H1 (cell line): ENCODE measurements around the gene BGLAP. TPM values are rescaled to one million over a fixed set of nuclear protein-coding genes. Genes with fewer than 3 reads are reported as not detected.

ENCODE experiments used
- CTCF ChIA-PET: fragments of 300-600 bp; sonication (Branson Sonifier 250); formaldehyde crosslinking; loops from one replicate; lab custom pipeline; 2021; ENCODE audit not compliant: partially characterized antibody; lab: Charles Lee
- POLR2A ChIA-PET: fragments of 300-600 bp; sonication (Branson Sonifier 250); formaldehyde crosslinking; loops from one replicate; lab custom pipeline; 2021; ENCODE audit warnings: inconsistent platforms; ENCODE audit not compliant: partially characterized antibody; lab: Charles Lee
- DNase-seq, 2 experiments: peaks; one replicate each; pipeline versions ENCODE4 v3.0.0 to v3.0.0-alpha.2; 2010 to 2022; ENCODE audit warnings: low spot score in 2 of 2, low read depth in 1 of 2, mixed read lengths in 1 of 2
- FAIRE-seq: peaks from 2 replicates; lab custom pipeline; 2011; peaks lifted over from hg19 to GRCh38; lab: Jason Lieb, UNC
- H2AFZ ChIP-seq: 2 replicates; pipeline ENCODE4 v1.8.1; 2012; ENCODE audit warnings: low read length, inconsistent platforms
- H2AK5ac ChIP-seq: 2 replicates; pipeline ENCODE4 v1.6.1; 2013; ENCODE audit warnings: low read depth, low read length
- H2BK120ac ChIP-seq: replicated peaks from 2 replicates; pipeline ENCODE3; 2013; ENCODE audit warnings: low read depth, low read length, inconsistent platforms
- H2BK12ac ChIP-seq: 2 replicates; pipeline ENCODE4 v1.6.1; 2013; ENCODE audit warnings: low read depth, low read length
- H2BK15ac ChIP-seq: 2 replicates; pipeline ENCODE4 v1.6.1; 2013; ENCODE audit warnings: low read length
- H2BK20ac ChIP-seq: 2 replicates; pipeline ENCODE4 v1.6.1; 2013; ENCODE audit warnings: low read length
- H2BK5ac ChIP-seq: 2 replicates; pipeline ENCODE4 v1.6.1; 2013; ENCODE audit warnings: low read depth, low read length
- H3K14ac ChIP-seq: 2 replicates; pipeline ENCODE4 v1.6.1; 2013; ENCODE audit warnings: inconsistent platforms; ENCODE audit not compliant: insufficient read length
- H3K18ac ChIP-seq: 2 replicates; pipeline ENCODE4 v1.6.1; 2013; ENCODE audit warnings: low read length; ENCODE audit errors: extremely low read depth
- H3K23ac ChIP-seq: 2 replicates; pipeline ENCODE4 v1.6.1; 2013; ENCODE audit warnings: inconsistent platforms; ENCODE audit not compliant: insufficient read length
- H3K23me2 ChIP-seq: 2 replicates; pipeline ENCODE4 v1.6.1; 2013; ENCODE audit warnings: low read depth, low read length
- H3K27ac ChIP-seq: 2 replicates; pipeline ENCODE4 v1.6.1; 2011; ENCODE audit warnings: low read depth, low read length, inconsistent platforms
- H3K27me3 ChIP-seq, 4 experiments: replicated peaks in 1 of 4; 1 replicate in 1 of 4; 2 replicates in 3 of 4; pipeline versions ENCODE4 v1.6.1 to v1.8.1; 2011 to 2013; ENCODE audit warnings: low read length in 3 of 4, mild to moderate bottlenecking in 3 of 4, inconsistent platforms in 2 of 4, mixed read lengths in 2 of 4, moderate library complexity in 1 of 4; ENCODE audit not compliant: control insufficient read depth in 3 of 4, insufficient read depth in 3 of 4; ENCODE audit errors: extremely low read depth in 1 of 4
- H3K36me3 ChIP-seq, 4 experiments: 2 replicates each; pipeline versions ENCODE4 v1.6.1 to v1.8.1; 2011 to 2013; ENCODE audit warnings: mild to moderate bottlenecking in 4 of 4, low read length in 3 of 4, moderate library complexity in 2 of 4, control low read depth in 1 of 4, inconsistent platforms in 1 of 4; ENCODE audit not compliant: insufficient read depth in 4 of 4, control insufficient read depth in 2 of 4
- H3K4ac ChIP-seq: replicated peaks from 2 replicates; pipeline ENCODE3; 2013; ENCODE audit warnings: low read length, low read depth, mixed read lengths, inconsistent platforms; ENCODE audit not compliant: insufficient read length
- H3K4me1 ChIP-seq, 4 experiments: replicated peaks in 1 of 4; 1 replicate in 1 of 4; 2 replicates in 3 of 4; pipeline versions ENCODE4 v1.6.1 to v1.8.1; 2011 to 2013; ENCODE audit warnings: low read length in 3 of 4, inconsistent platforms in 2 of 4, mixed read lengths in 1 of 4; ENCODE audit not compliant: insufficient read depth in 4 of 4, control insufficient read depth in 3 of 4
- H3K4me2 ChIP-seq, 2 experiments: 2 replicates each; pipeline versions ENCODE4 v1.6.1 to v1.8.1; 2011 to 2013; ENCODE audit warnings: low read depth in 2 of 2, low read length in 2 of 2, control low read depth in 1 of 2, inconsistent platforms in 1 of 2, mild to moderate bottlenecking in 1 of 2; ENCODE audit not compliant: insufficient read depth in 1 of 2
- H3K4me3 ChIP-seq, 4 experiments: fragments of 200-600, 300-600 bp in 1 of 4; sonication (generic), shearing (Covaris generic), sonication (Bioruptor Twin) in 1 of 4; 2 replicates each; pipeline versions ENCODE4 v1.5.1 to v1.8.1; 2011 to 2016; ENCODE audit warnings: low read length in 4 of 4, low read depth in 3 of 4, control low read depth in 2 of 4, inconsistent platforms in 2 of 4, mild to moderate bottlenecking in 2 of 4, mixed read lengths in 1 of 4, moderate library complexity in 1 of 4; ENCODE audit not compliant: insufficient read depth in 2 of 4; ENCODE audit errors: extremely low read depth in 1 of 4
- H3K56ac ChIP-seq: replicated peaks from 2 replicates; pipeline ENCODE3; 2013; ENCODE audit warnings: low read depth, mild to moderate bottlenecking, mixed read lengths, low read length, inconsistent platforms; ENCODE audit not compliant: insufficient read length
- H3K79me1 ChIP-seq: 2 replicates; pipeline ENCODE4 v1.6.1; 2013; ENCODE audit warnings: low read depth, low read length, control low read depth
- H3K79me2 ChIP-seq, 2 experiments: 2 replicates each; pipeline versions ENCODE4 v1.6.1 to v1.8.1; 2012 to 2013; ENCODE audit warnings: low read length in 2 of 2, mild to moderate bottlenecking in 2 of 2, inconsistent platforms in 1 of 2; ENCODE audit not compliant: insufficient read depth in 2 of 2, control insufficient read depth in 1 of 2
- H3K9ac ChIP-seq, 4 experiments: replicated peaks in 1 of 4; 1 replicate in 1 of 4; 2 replicates in 3 of 4; pipeline versions ENCODE4 v1.6.1 to v1.8.1; 2011 to 2013; ENCODE audit warnings: low read depth in 3 of 4, low read length in 3 of 4, control low read depth in 2 of 4, mild to moderate bottlenecking in 2 of 4, moderate library complexity in 2 of 4, inconsistent platforms in 1 of 4; ENCODE audit errors: extremely low read depth in 1 of 4
- H3K9me3 ChIP-seq, 2 experiments: 2 replicates each; pipeline versions ENCODE4 v1.6.1 to v1.8.1; 2012 to 2013; ENCODE audit warnings: mild to moderate bottlenecking in 2 of 2, moderate library complexity in 2 of 2, control low read depth in 1 of 2, inconsistent platforms in 1 of 2, low read depth in 1 of 2, low read length in 1 of 2, mixed read lengths in 1 of 2; ENCODE audit not compliant: insufficient read depth in 2 of 2
- H4K20me1 ChIP-seq, 2 experiments: replicated peaks in 1 of 2; 2 replicates each; pipeline versions ENCODE3 to v1.8.1; 2011 to 2013; ENCODE audit warnings: inconsistent platforms in 2 of 2, low read length in 2 of 2, mild to moderate bottlenecking in 1 of 2; ENCODE audit not compliant: insufficient read depth in 2 of 2, control insufficient read depth in 1 of 2
- H4K5ac ChIP-seq: 2 replicates; pipeline ENCODE4 v1.6.1; 2013; ENCODE audit warnings: low read length, low read depth, mixed read lengths, inconsistent platforms; ENCODE audit not compliant: insufficient read length
- H4K8ac ChIP-seq: 2 replicates; pipeline ENCODE4 v1.8.0; 2013; ENCODE audit warnings: mild to moderate bottlenecking, moderate library complexity, low read length, inconsistent platforms; ENCODE audit not compliant: insufficient read depth; ENCODE audit errors: extremely low read depth
- H4K91ac ChIP-seq: replicated peaks from 2 replicates; pipeline ENCODE3; 2013; ENCODE audit warnings: low read length, mixed read lengths, inconsistent platforms; ENCODE audit not compliant: insufficient read length
- BACH1 ChIP-seq: IDR thresholded peaks from 2 replicates; pipeline ENCODE4 v1.6.1; 2012; ENCODE audit warnings: low read length, improper control_type of control experiment
- CHD1 ChIP-seq: IDR thresholded peaks from 2 replicates; pipeline ENCODE4 v1.6.1; 2012; ENCODE audit warnings: low read depth, low read length, improper control_type of control experiment
- JUND ChIP-seq: IDR thresholded peaks from 2 replicates; pipeline ENCODE4 v1.6.1; 2011; ENCODE audit warnings: mild to moderate bottlenecking, improper control_type of control experiment, low read length
- MAFK ChIP-seq: IDR thresholded peaks from 2 replicates; pipeline ENCODE4 v1.6.1; 2012; ENCODE audit warnings: low read depth, mild to moderate bottlenecking, improper control_type of control experiment, low read length
- POLR2AphosphoS5 ChIP-seq: IDR thresholded peaks from 2 replicates; pipeline ENCODE4 v1.6.1; 2011; ENCODE audit warnings: low read depth, low read length
- RAD21 ChIP-seq, 2 experiments: IDR thresholded peaks in 1 of 2; conservative IDR thresholded peaks in 1 of 2; 2 replicates each; pipeline ENCODE4 v1.6.1; 2011; ENCODE audit warnings: low read depth in 2 of 2, low read length in 2 of 2, improper control_type of control experiment in 1 of 2, inconsistent platforms in 1 of 2, mild to moderate bottlenecking in 1 of 2, moderate library complexity in 1 of 2
- RBBP5 ChIP-seq: IDR thresholded peaks from 2 replicates; pipeline ENCODE4 v1.7.1; 2012; ENCODE audit warnings: low read depth, mild to moderate bottlenecking, inconsistent platforms, low read length, moderate library complexity, borderline replicate concordance
- SAP30 ChIP-seq: fragments of 300-600 bp; sonication (generic); IDR thresholded peaks from 2 replicates; pipeline ENCODE4 v1.7.1; 2012; ENCODE audit warnings: low read length, moderate library complexity, mild to moderate bottlenecking, inconsistent platforms; ENCODE audit not compliant: insufficient read depth, insufficient replicate concordance
- SIX5 ChIP-seq: IDR thresholded peaks from 2 replicates; pipeline ENCODE4 v1.6.1; 2011; ENCODE audit warnings: mild to moderate bottlenecking, low read depth, low read length
- SP4 ChIP-seq: IDR thresholded peaks from 2 replicates; pipeline ENCODE4 v1.6.1; 2012; ENCODE audit warnings: low read length, inconsistent platforms
- SRF ChIP-seq: IDR thresholded peaks from 2 replicates; pipeline ENCODE4 v1.6.1; 2011; ENCODE audit warnings: mild to moderate bottlenecking, low read depth, low read length, moderate library complexity
- SUZ12 ChIP-seq: fragments of 200-600 bp; sonication (generic); IDR thresholded peaks from 2 replicates; pipeline ENCODE4 v1.6.1; 2012; ENCODE audit warnings: mild to moderate bottlenecking, inconsistent platforms, low read length, moderate library complexity, mixed read lengths
- TBP ChIP-seq: IDR thresholded peaks from 2 replicates; pipeline ENCODE4 v1.6.1; 2011; ENCODE audit warnings: low read depth, low read length, improper control_type of control experiment
- TEAD4 ChIP-seq: IDR thresholded peaks from 2 replicates; pipeline ENCODE4 v1.6.1; 2012; ENCODE audit warnings: low read depth, low read length, inconsistent platforms, mixed read lengths
- ZNF274 ChIP-seq: IDR thresholded peaks from 2 replicates; pipeline ENCODE4 v1.7.0; 2012; ENCODE audit warnings: low read length, borderline replicate concordance; ENCODE audit errors: extremely low read depth
- WGBS, 2 experiments: shearing (Covaris generic) in 1 of 2; methylation state at CpG; one replicate each; pipeline versions ENCODE4 v1.1.6 to v1.1.7; 2013 to 2015; ENCODE audit warnings: low lambda C conversion rate in 2 of 2, mixed read lengths in 2 of 2, inconsistent platforms in 1 of 2, low coverage in 1 of 2, missing lambda C conversion rate in 1 of 2; ENCODE audit not compliant: insufficient replicate concordance in 2 of 2, insufficient coverage in 1 of 2, insufficient read length in 1 of 2; ENCODE audit errors: extremely low coverage in 1 of 2, missing lambda C conversion rate in 1 of 2; 5-methylcytosine and 5-hydroxymethylcytosine counted together
- polyA plus RNA-seq, 7 experiments: library from polyadenylated mRNA; depleted of rRNA in 3 of 7; stranded (reverse) in 5 of 7; unstranded in 2 of 7; fragments of >200 nt in 5 of 7; fragments of 200-250 nt in 2 of 7; gene quantifications; 1 replicate in 5 of 7; 2 replicates in 1 of 7; 4 replicates in 1 of 7; pipeline versions ENCODE4 v1.2.1 to v1.2.3, GENCODE V29; 2011 to 2013; ENCODE audit warnings: missing spikeins in 2 of 7, mixed read lengths in 2 of 7
- total RNA-seq: library from RNA; stranded (reverse); fragmentation: NEBNext Ultra II Directional; extraction: Animal tissue kit (Norgen Biotek cat#: 25700); gene quantifications from 2 replicates; pipeline ENCODE4 v1.2.1, GENCODE V29; 2021

BGLAP gene
- total and polyA plus RNA-seq, 2 of the 8 experiments (the other 6 are each of a cell fraction or from before 2014, with no cell fraction given): 1.2 to 1.5 TPM

- H3K27me3 ChIP-seq: no peaks in the 10 kb centered on the region
- 85% methylated on average over 6 of the region's 6 CpGs; no CpG with 5 or more reads in 1 of the 2 experiments for WGBS, 2 experiments
- H3K18ac ChIP-seq: no peak overlapping the region
- ChIA-PET CTCF (interaction anchor here (1.3 to 1.9 kb wide), 4 partner anchors 12 to 311 kb away, joined by 4 to 9 read pairs (median 4); no protein-coding TSS in a partner anchor), POLR2A (interaction anchor here (0.9 to 17.4 kb wide), 5 partner anchors 15 to 44 kb away, joined by 3 to 221 read pairs (median 4); partner anchors contain the start of genes BGLAP, GLMP, PAQR6 and VHLL)
- no peak overlapping the region for H2BK15ac ChIP-seq
- H4K8ac ChIP-seq: no peak overlapping the region; the same call in 1 of the 2 replicates
- H3K79me1 ChIP-seq: peaks cover 10% of the 10 kb centered on the region
- DNase-seq: no peak
- H4K20me1 ChIP-seq: peaks cover 5 to 22% of the 10 kb centered on the region in 2 experiments
- H2AK5ac ChIP-seq: no peak overlapping the region
- H3K14ac ChIP-seq: no peak overlapping the region
- H3K9me3 ChIP-seq: no peaks in the 10 kb centered on the region
- peaks cover 5% of the 10 kb centered on the region for H3K23me2 ChIP-seq
- no peak overlapping the region for H2BK5ac ChIP-seq
- no peak overlapping the region for H4K5ac ChIP-seq
- H2BK120ac ChIP-seq: no peak overlapping the region
- no peak overlapping the region for H3K9ac ChIP-seq
- no peak overlapping the region for H2BK12ac ChIP-seq
- peaks cover 0 to 4% (median 1%) of the 10 kb centered on the region in 4 experiments; a peak in 2 of 7 replicates for H3K4me1 ChIP-seq
- H4K91ac ChIP-seq: no peak overlapping the region
- no peak overlapping the region for H2BK20ac ChIP-seq
- no peak overlapping the region for H3K4me3 ChIP-seq
- no peak overlapping the region for H3K27ac ChIP-seq
- H3K4me2 ChIP-seq: no peak overlapping the region
- H3K36me3 ChIP-seq: peaks cover 41 to 72% (median 67%) of the 10 kb centered on the region in 4 experiments
- no peak overlapping the region for H3K23ac ChIP-seq
- peaks cover 23 to 34% of the 10 kb centered on the region in 2 experiments for H3K79me2 ChIP-seq
- H3K4ac ChIP-seq: no peak overlapping the region
- no peak overlapping the region for H3K56ac ChIP-seq
- FAIRE-seq: no peak
- no peak overlapping the region for H2AFZ ChIP-seq
- no peak for TF ChIP-seq SIX5
- TF ChIP-seq SRF: no peak
- no peak for TF ChIP-seq JUND
- no peak for TF ChIP-seq SP4
- no peak for TF ChIP-seq SAP30
- TF ChIP-seq ZNF274: no peak
- no peak for TF ChIP-seq MAFK
- TF ChIP-seq BACH1: no peak
- no peak for TF ChIP-seq TEAD4
- TF ChIP-seq CHD1: no peak
- TF ChIP-seq TBP: no peak
- TF ChIP-seq RAD21 (IDR thresholded peaks at IDR 0.05 in 1 of 2, conservative IDR thresholded peaks at IDR 0.05 in 1 of 2; ENCODE audit: low read depth in 2 of 2, low read length in 2 of 2): no peak
- TF ChIP-seq POLR2AphosphoS5: no peak
- no peak for TF ChIP-seq RBBP5
- no peak for TF ChIP-seq SUZ12
Observed at GRCh38 chr1:156276966-156277381, 35.0 kb downstream of the BGLAP start.
